Aorta (tissue), 5 donors: Measurements from ENCODE around the gene SEC61A1. TPM values are rescaled to one million over a fixed set of nuclear protein-coding genes. Genes with fewer than 3 reads are reported as not detected.
A peak's percentile ranks its signal among the peaks of the same experiment; 100 is the strongest.

Experiments
- ATAC-seq: fragments of 200-7000 bp; cut with Tn5 transposase; one replicate; pipeline ENCODE4 v1.9.1; 2022; ENCODE audit warnings: moderate library complexity; ENCODE audit not compliant: low FRiP score
- DNase-seq, 2 donors: peaks; one replicate each; pipeline ENCODE4 v3.0.0-alpha.2; 2020
- H3K27ac ChIP-seq, 2 donors: one replicate each; pipeline ENCODE4 v1.5.1; 2013; ENCODE audit warnings: low read length in 2 of 2, mild to moderate bottlenecking in 2 of 2, moderate library complexity in 2 of 2, control low read depth in 1 of 2, inconsistent platforms in 1 of 2, low read depth in 1 of 2
- H3K27me3 ChIP-seq, 2 donors: one replicate each; pipeline ENCODE4 v1.6.1; 2013; ENCODE audit warnings: control low read depth in 1 of 2, low read length in 1 of 2, mild to moderate bottlenecking in 1 of 2, moderate library complexity in 1 of 2; ENCODE audit not compliant: insufficient read depth in 2 of 2, control insufficient read depth in 1 of 2
- H3K36me3 ChIP-seq, 2 donors: one replicate each; pipeline ENCODE4 v1.6.1; 2013; ENCODE audit warnings: control low read depth in 1 of 2, low read length in 1 of 2, mild to moderate bottlenecking in 1 of 2; ENCODE audit not compliant: insufficient read depth in 2 of 2, control insufficient read depth in 1 of 2
- H3K4me1 ChIP-seq, 2 donors: one replicate each; pipeline ENCODE4 v1.6.1; 2013; ENCODE audit warnings: low read length in 2 of 2, control low read depth in 1 of 2, mild to moderate bottlenecking in 1 of 2, moderate library complexity in 1 of 2; ENCODE audit not compliant: insufficient read depth in 2 of 2, control insufficient read depth in 1 of 2
- H3K4me3 ChIP-seq, 2 donors: one replicate each; pipeline ENCODE4 v1.5.1; 2013; ENCODE audit warnings: low read length in 2 of 2, control low read depth in 1 of 2, mild to moderate bottlenecking in 1 of 2
- H3K9me3 ChIP-seq: one replicate; pipeline ENCODE4 v1.6.1; 2013; ENCODE audit warnings: mild to moderate bottlenecking, low read length; ENCODE audit not compliant: control insufficient read depth
- WGBS, 2 donors: extraction: QIAGEN DNeasy Blood & Tissue Kit; methylation state at CpG; one replicate each; pipeline ENCODE4 v1.1.7; 2013; 5-methylcytosine and 5-hydroxymethylcytosine counted together
- intact Hi-C, 2 donors: fragments of 100-400 bp; cut with DNase I; formaldehyde crosslinking; loops; one replicate each; pipeline versions ENCODE4 v1.14.2 to v1.15.0; 2022
- polyA plus RNA-seq, 2 donors: library from polyadenylated mRNA; stranded (reverse); fragments of 200-250 nt; gene quantifications; one replicate each; pipeline ENCODE4 v1.2.3, GENCODE V29; 2013
- total RNA-seq, 2 donors: library from RNA; stranded (reverse); fragmentation: NEBNext Ultra II Directional; extraction: Animal tissue kit (Norgen Biotek cat#: 25700); gene quantifications; one replicate each; pipeline ENCODE4 v1.2.1, GENCODE V29; 2021
- donor health status: healthy with polysubstance abuse.
- donor health status: Bipolar disorder and iron deficiency.
- donor health status: DM: no; HTN: no; CAD: no.
- donor health status: DM: no; HTN: no; CAD: no.
- donor health status: DM: yes; HTN: yes; CAD: no.

SEC61A1 gene
- total and polyA plus RNA-seq, 4 donors = 33.6 to 172 (median 142) TPM

GRCh38 chr3:128084675-128085021 is 32.4 kb downstream of the SEC61A1 start:
- intact Hi-C loops = no loop called here
- peaks cover 0 to 4% of the 10 kb centered on the region in 2 donors for H3K36me3 ChIP-seq
- H3K27ac ChIP-seq = no peak overlapping the region
- no peak for ATAC-seq
- H3K4me3 ChIP-seq = no peak overlapping the region
- DNase-seq = no peak
- H3K27me3 ChIP-seq = no peaks in the 10 kb centered on the region
- H3K4me1 ChIP-seq = peaks cover 0 to 3% of the 10 kb centered on the region in 2 donors
- 41 to 67% methylated on average over 6 of the region's 6 CpGs for WGBS, 2 donors
- no peaks in the 10 kb centered on the region for H3K9me3 ChIP-seq

GRCh38 chr3:128089135-128089534 is 36.9 kb downstream of the SEC61A1 start:
- peaks cover 0 to 4% of the 10 kb centered on the region in 2 donors for H3K36me3 ChIP-seq
- DNase-seq = no peak
- 86 to 97% methylated on average over 1 of the region's 1 CpG for WGBS, 2 donors

GRCh38 chr3:128091586-128091985 is 39.3 kb downstream of the SEC61A1 start:
- H3K27ac ChIP-seq = no peak overlapping the region
- no peaks in the 10 kb centered on the region for H3K9me3 ChIP-seq
- no peaks in the 10 kb centered on the region for H3K4me1 ChIP-seq
- H3K4me3 ChIP-seq = no peak overlapping the region
- intact Hi-C loops = loop anchor here in 1 of 2 donors (10.0 kb wide), 1 partner anchor 513 kb away; no protein-coding TSS in a partner anchor
- peaks cover 0 to 4% of the 10 kb centered on the region in 2 donors for H3K36me3 ChIP-seq
- DNase-seq (no peak), ATAC-seq (no peak)
- no peaks in the 10 kb centered on the region for H3K27me3 ChIP-seq
- 90% methylated on average over 2 of the region's 2 CpGs for WGBS, 2 donors

More at GRCh38 chr3:128089135-128089534, 36.9 kb downstream of the SEC61A1 start:
- H3K4me3 ChIP-seq = no peak overlapping the region
- H3K27ac ChIP-seq = no peak overlapping the region
- H3K27me3 ChIP-seq = no peaks in the 10 kb centered on the region
- peaks cover 0 to 1% of the 10 kb centered on the region in 2 donors for H3K4me1 ChIP-seq
- intact Hi-C loops = no loop called here
- ATAC-seq = no peak
- no peaks in the 10 kb centered on the region for H3K9me3 ChIP-seq

GRCh38 chr3:128094295-128095151 is 42.3 kb downstream of the SEC61A1 start:
- intact Hi-C loops = loop anchor here (2.0 to 10.0 kb wide), 3 partner anchors 38 to 510 kb away; no protein-coding TSS in a partner anchor
- ATAC-seq = no peak
- Histone ChIP-seq H3K4me3 (no peak overlapping the region), H3K27me3 (no peaks in the 10 kb centered on the region), H3K36me3 (peaks cover 0 to 5% of the 10 kb centered on the region in 2 donors), H3K27ac (no peak overlapping the region), H3K4me1 (no peaks in the 10 kb centered on the region), H3K9me3 (no peaks in the 10 kb centered on the region)
- DNase-seq = no peak
- WGBS, 2 donors = 74 to 77% methylated on average over 13 of the region's 13 CpGs

- intact Hi-C loops = loop anchor here (2.0 to 10.0 kb wide), 3 partner anchors 37 to 510 kb away; no protein-coding TSS in a partner anchor
- Histone ChIP-seq H3K4me1 (no peaks in the 10 kb centered on the region), H3K27ac (no peak overlapping the region), H3K27me3 (no peaks in the 10 kb centered on the region), H3K4me3 (no peak overlapping the region), H3K36me3 (peaks cover 0 to 5% of the 10 kb centered on the region in 2 donors), H3K9me3 (no peaks in the 10 kb centered on the region)
- 58 to 68% methylated on average over 6 of the region's 6 CpGs for WGBS, 2 donors
- ATAC-seq = peak; percentile 92
- peak; percentile 90 to 93 for DNase-seq
These were observed 43.0 kb downstream of the SEC61A1 start for GRCh38 chr3:128095222-128095703.

- Histone ChIP-seq H3K27ac (no peak overlapping the region), H3K4me1 (no peaks in the 10 kb centered on the region), H3K4me3 (no peak overlapping the region), H3K27me3 (no peaks in the 10 kb centered on the region), H3K9me3 (no peaks in the 10 kb centered on the region), H3K36me3 (peaks cover 0 to 7% of the 10 kb centered on the region in 2 donors)
- DNase-seq (no peak), ATAC-seq (no peak)
- WGBS, 2 donors = 90 to 92% methylated on average over 6 of the region's 6 CpGs
- intact Hi-C loops = loop anchor here (5.0 to 10.0 kb wide), 2 partner anchors 34 to 507 kb away; no protein-coding TSS in a partner anchor
These were observed 46.0 kb downstream of the SEC61A1 start for GRCh38 chr3:128098234-128098633.

- intact Hi-C loops = no loop called here
- DNase-seq = no peak
- no peak overlapping the region for H3K4me3 ChIP-seq
- H3K9me3 ChIP-seq = no peaks in the 10 kb centered on the region
- WGBS, 2 donors = 89 to 91% methylated on average over 3 of the region's 3 CpGs
- H3K4me1 ChIP-seq = no peaks in the 10 kb centered on the region
- H3K27ac ChIP-seq = no peak overlapping the region
- no peaks in the 10 kb centered on the region for H3K27me3 ChIP-seq
- no peak for ATAC-seq
- H3K36me3 ChIP-seq = peaks cover 0 to 7% of the 10 kb centered on the region in 2 donors
These were observed 47.9 kb downstream of the SEC61A1 start for GRCh38 chr3:128100161-128100560.

- Histone ChIP-seq H3K27ac (no peak overlapping the region), H3K9me3 (no peaks in the 10 kb centered on the region), H3K27me3 (no peaks in the 10 kb centered on the region), H3K4me3 (no peak overlapping the region), H3K4me1 (no peaks in the 10 kb centered on the region), H3K36me3 (peaks cover 0 to 7% of the 10 kb centered on the region in 2 donors)
- ATAC-seq (no peak), DNase-seq (no peak)
- intact Hi-C loops = no loop called here
- WGBS, 2 donors = 83 to 91% methylated on average over 2 of the region's 2 CpGs
These were observed 48.4 kb downstream of the SEC61A1 start for GRCh38 chr3:128100638-128101037.
